Activated naive CD4-positive, alpha-beta T cell treated with anti-CD3 and anti-CD28 coated beads for 36 hours (primary cell): ENCODE measurements around the gene ATOH8. TPM values are rescaled to one million over a fixed set of nuclear protein-coding genes. Genes with fewer than 3 reads are reported as not detected.

Experiments used
- CTCF ChIA-PET: fragments of 350-600 bp; sonication (Branson Sonifier 250); formaldehyde crosslinking; loops from one replicate; lab custom pipeline; 2021; ENCODE audit warnings: antibody characterized with exemption; lab: Charles Lee
- DNase-seq: peaks from one replicate; pipeline ENCODE4 v3.0.0-alpha.2; 2020
- H3K27ac Mint-ChIP-seq: one replicate; pipeline ENCODE4 v1.8.0; 2021; ENCODE audit warnings: mild to moderate bottlenecking, mixed read lengths
- H3K27me3 Mint-ChIP-seq: one replicate; pipeline ENCODE4 v1.8.0; 2021; ENCODE audit warnings: low read depth, mixed read lengths
- H3K36me3 Mint-ChIP-seq: one replicate; pipeline ENCODE4 v1.8.0; 2021; ENCODE audit warnings: low read depth, mixed read lengths
- H3K4me1 Mint-ChIP-seq: one replicate; pipeline ENCODE4 v1.8.0; 2021; ENCODE audit warnings: low read depth, mixed read lengths
- H3K4me3 Mint-ChIP-seq: one replicate; pipeline ENCODE4 v1.8.0; 2021; ENCODE audit warnings: mild to moderate bottlenecking, moderate library complexity, mixed read lengths
- H3K9me3 Mint-ChIP-seq: one replicate; pipeline ENCODE4 v1.8.0; 2021; ENCODE audit warnings: mixed read lengths
- intact Hi-C: fragments of 100-400 bp; cut with micrococcal nuclease; formaldehyde crosslinking; loops from one replicate; pipeline ENCODE4 v1.15.1; 2023
- total RNA-seq, 2 experiments: library from RNA; stranded (reverse); gene quantifications; one replicate each; pipeline ENCODE4 v1.2.3, GENCODE V29; 2021

ATOH8 gene
- total RNA-seq, 2 experiments from 2014 or later: not detected

DNA sequence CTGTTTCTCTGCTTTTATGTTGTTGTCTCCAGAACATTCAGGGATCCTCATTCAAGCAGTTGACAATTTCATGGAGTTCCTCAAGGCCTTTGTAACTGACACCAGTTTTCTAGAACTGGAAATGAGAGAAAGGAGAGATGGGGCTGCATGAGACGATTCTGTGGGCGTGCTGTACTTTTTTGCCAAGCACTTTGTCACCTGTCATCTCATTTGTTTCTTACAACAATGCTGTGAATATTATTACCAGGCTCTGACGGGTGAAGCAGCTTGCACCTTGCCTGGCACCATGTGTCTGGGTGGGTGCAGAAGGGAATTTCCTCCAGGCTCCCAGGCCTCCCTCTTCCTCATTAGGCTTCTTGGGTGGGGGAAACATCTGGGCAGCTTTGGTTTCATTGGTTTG lies 22.2 kb upstream of the ATOH8 start:
- peaks cover 2% of the 10 kb centered on the region for H3K27me3 Mint-ChIP-seq
- CTCF ChIA-PET: no interaction called here

DNA sequence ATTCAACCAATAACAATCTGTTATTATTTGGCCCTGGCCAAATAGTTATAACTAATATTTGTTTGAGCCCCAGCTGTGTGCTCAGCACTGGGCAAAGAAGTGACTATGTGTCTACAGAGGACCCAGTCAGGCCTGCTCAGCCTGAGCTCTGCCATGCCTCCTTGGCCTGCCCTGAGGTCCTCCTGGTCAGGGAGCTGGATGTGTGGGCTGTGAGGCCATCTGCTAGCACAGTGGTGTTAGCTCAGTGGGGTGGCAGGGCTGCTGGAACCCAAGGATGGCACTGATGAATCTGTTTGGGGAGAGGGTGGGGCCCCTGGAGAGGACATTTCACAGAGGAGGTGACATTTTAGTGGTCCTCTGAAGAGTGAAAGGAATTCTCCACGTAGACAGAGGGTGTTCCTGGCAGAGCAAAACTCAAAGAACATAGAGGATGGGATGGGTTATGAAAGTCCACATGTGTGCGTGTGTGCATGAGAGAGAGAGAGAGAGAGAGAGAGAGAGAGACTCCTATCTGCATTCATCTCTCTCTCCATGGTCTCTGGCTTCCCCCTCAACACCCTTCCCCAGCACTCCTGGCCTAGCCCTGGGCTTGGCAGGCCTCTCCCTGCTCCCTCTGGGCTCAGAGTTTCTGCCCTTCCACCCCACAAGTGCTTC lies 21.2 kb upstream of the ATOH8 start:
- Mint-ChIP-seq H3K27me3 (peaks cover 2% of the 10 kb centered on the region), H3K36me3 (no peaks in the 10 kb centered on the region), H3K9me3 (no peaks in the 10 kb centered on the region), H3K27ac (no peak overlapping the region), H3K4me3 (no peak overlapping the region), H3K4me1 (peaks cover 4% of the 10 kb centered on the region)
- CTCF ChIA-PET: no interaction called here
- intact Hi-C loops: no loop called here
- DNase-seq: no peak

More for the DNA sequence above, 22.2 kb upstream of the ATOH8 start:
- Mint-ChIP-seq H3K27ac (no peak overlapping the region), H3K4me1 (peaks cover 4% of the 10 kb centered on the region), H3K9me3 (no peaks in the 10 kb centered on the region), H3K4me3 (no peak overlapping the region), H3K36me3 (no peaks in the 10 kb centered on the region)
- no peak for DNase-seq
- intact Hi-C loops: no loop called here

DNA sequence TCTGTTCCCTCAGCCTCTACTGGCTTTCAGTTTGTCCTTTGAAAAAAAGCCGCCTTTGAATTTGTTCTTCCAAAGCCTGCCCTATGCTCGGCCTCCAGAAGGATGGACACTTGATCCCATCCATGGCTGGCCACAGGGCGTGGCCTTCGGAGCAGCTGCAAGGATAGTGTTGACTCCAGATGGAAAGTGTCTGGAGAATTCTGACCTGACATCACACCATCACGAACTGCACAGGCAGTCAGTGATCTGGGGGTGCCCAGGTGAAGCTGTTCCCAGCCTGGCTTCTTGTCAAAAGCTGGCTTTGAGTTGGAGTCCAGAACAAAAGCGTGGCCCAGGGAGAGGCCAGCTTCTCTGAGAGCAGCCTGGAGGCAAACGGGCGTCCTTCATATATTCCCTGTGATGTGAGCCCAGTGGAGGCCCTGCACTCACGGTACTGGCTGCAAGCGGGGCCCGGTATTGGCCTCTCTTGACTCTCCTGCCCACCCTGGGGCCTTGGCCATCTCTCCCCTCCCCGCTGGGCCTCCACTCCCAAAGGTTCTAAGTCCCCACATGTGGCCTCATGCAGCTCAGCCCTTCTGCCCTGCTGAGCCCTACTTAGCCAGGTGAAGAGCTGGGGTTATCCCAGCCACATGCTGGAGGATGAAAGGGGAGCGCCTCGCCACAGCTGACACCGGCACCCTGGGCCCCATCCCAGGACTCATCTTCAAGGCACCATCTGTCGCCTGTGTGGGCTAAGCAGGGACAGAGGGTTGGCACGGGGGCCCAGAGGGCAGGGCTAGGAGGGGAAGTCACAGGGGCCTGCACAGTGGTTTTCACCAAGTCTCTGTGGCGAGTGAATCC lies 20.4 kb upstream of the ATOH8 start:
- Mint-ChIP-seq H3K4me1 (peaks cover 4% of the 10 kb centered on the region), H3K27me3 (no peaks in the 10 kb centered on the region), H3K9me3 (no peaks in the 10 kb centered on the region), H3K27ac (no peak overlapping the region), H3K4me3 (no peak overlapping the region), H3K36me3 (no peaks in the 10 kb centered on the region)
- intact Hi-C loops: no loop called here
- CTCF ChIA-PET: no interaction called here
- no peak for DNase-seq

DNA sequence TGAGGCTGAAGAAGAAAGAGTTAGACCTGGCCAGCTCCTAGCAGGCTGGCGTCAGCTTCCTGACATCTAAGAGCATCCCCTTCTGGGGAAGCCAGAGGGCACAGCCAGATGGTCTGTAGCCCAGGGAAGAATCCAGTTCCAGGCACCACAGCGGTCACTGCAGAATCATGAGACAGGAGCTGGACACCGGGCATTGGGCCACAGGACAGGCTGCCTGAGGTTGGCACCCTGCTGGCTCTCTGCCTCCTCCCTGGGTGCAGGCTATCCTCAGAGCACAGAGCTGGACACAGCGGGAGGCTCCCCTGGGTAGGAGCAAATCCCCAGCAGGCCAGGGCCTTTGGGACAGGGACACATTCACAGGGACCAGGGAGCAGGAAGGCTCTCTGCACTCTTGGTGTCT lies 19.8 kb upstream of the ATOH8 start:
- no peaks in the 10 kb centered on the region for H3K27me3 Mint-ChIP-seq
- CTCF ChIA-PET: no interaction called here
- DNase-seq: no peak
- no peaks in the 10 kb centered on the region for H3K36me3 Mint-ChIP-seq
- no peak overlapping the region for H3K4me3 Mint-ChIP-seq
- H3K27ac Mint-ChIP-seq: no peak overlapping the region
- H3K4me1 Mint-ChIP-seq: peaks cover 3% of the 10 kb centered on the region
- intact Hi-C loops: no loop called here
- H3K9me3 Mint-ChIP-seq: no peaks in the 10 kb centered on the region

DNA sequence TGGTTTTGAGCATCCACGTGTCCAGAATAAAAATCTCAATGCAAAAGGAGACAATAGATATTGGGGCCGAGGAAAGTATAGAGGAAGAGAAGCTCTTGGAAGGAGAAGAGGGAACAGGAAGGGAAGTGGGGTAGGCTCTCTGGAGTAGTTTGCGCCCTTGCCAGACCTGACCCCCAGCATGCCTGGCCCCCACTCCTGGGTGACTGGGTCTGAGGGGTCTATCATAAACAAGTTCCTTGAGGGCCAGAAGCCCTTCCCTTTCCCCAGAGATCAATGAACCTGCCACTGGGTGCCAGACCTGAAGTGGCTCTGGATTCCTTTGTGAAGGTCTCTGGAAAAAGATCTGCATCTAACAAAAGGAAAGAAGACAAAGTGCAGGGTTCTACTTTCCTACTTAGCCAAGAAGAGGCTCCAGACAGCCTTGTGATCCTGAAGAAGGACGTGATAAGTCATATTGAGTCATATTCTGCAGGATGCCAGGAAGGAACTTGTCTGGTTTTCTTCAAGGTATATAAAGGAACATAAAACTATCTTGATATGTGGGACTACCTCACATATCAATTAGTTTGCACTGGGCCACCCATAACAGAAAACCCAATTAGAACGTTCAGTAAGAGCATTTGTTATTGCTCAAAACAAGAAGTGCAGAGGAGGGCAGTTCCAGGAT lies 18.7 kb upstream of the ATOH8 start:
- intact Hi-C loops: no loop called here
- Mint-ChIP-seq H3K27me3 (no peaks in the 10 kb centered on the region), H3K9me3 (no peaks in the 10 kb centered on the region), H3K4me1 (no peaks in the 10 kb centered on the region), H3K27ac (no peak overlapping the region), H3K4me3 (no peak overlapping the region), H3K36me3 (no peaks in the 10 kb centered on the region)
- CTCF ChIA-PET: interaction anchor here (1.5 kb wide), 1 partner anchor 79 kb away, joined by 3 read pairs; no protein-coding TSS in a partner anchor
- no peak for DNase-seq

DNA sequence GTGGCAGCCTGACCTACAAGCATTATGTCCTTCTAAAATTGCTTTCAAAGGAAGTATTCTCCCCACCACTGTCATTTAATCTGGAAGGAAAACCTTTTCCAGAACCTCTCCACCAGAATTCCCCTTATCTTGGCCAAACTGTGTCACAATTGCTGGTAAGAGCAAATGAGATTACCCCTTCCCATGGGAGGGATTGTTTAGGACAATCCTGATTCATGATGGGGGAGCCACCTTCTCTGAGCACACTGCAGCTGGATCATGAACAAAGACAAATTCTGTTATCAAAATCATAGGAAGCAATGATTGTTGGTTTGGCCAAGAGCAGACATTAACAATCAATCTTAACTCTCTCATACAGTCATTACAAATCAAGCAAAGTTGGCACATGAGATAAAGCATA lies 18.1 kb upstream of the ATOH8 start:
- Mint-ChIP-seq H3K27me3 (no peaks in the 10 kb centered on the region), H3K9me3 (no peaks in the 10 kb centered on the region), H3K4me3 (no peak overlapping the region), H3K4me1 (no peaks in the 10 kb centered on the region), H3K36me3 (no peaks in the 10 kb centered on the region), H3K27ac (no peak overlapping the region)
- no peak for DNase-seq
- CTCF ChIA-PET: interaction anchor here (1.5 to 1.9 kb wide), 3 partner anchors 9 to 78 kb away, joined by 3 to 5 read pairs (median 5); no protein-coding TSS in a partner anchor
- intact Hi-C loops: no loop called here

DNA sequence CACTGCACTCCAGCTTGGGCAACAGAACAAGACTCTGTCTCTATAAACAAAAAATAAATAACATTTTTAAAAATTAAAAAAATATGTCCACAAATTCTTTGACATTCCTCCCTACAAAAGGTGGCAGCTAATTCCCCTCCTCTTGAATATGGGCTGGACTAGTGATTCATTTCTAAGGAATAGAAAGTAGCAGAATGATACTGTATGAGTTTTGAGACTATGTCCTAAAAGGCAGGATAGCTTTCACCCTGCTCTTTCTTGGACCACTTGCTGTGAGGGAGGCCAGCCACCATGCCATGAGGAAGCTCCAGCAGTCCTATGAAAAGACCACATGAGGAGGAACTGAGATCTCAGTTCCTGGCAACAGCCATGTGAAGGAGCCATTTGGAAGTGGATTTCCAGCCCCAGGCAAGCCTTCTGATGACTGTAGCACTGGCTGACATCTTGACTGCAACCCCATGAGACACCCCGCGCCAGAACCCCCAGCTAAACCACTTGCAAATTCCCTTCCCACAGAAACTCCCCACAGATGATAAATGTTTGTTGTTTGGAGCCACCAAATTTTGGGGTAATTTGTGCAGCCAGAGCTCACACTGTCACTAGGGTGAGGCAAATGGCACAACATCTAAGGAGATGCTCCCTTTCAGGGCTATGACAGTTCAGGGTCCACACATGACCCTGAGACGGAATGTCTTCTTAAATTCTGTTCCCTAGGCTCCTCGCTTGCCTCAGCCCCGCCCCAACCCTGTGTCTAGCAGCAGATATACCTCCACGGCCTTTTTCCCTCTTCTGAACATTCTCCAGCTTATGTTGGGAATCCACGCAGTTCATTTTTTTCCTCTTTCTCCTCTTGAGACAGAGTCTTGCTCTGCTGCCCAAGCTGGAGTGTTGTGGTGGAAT lies 17.1 kb upstream of the ATOH8 start:
- peaks cover 2% of the 10 kb centered on the region for H3K27me3 Mint-ChIP-seq
- intact Hi-C loops: no loop called here
- no peaks in the 10 kb centered on the region for H3K4me1 Mint-ChIP-seq
- CTCF ChIA-PET: interaction anchor here (0.6 to 1.9 kb wide), 5 partner anchors 8 to 98 kb away, joined by 3 to 5 read pairs (median 4); no protein-coding TSS in a partner anchor
- no peak overlapping the region for H3K27ac Mint-ChIP-seq
- no peak for DNase-seq
- H3K36me3 Mint-ChIP-seq: no peaks in the 10 kb centered on the region
- H3K4me3 Mint-ChIP-seq: no peak overlapping the region
- no peaks in the 10 kb centered on the region for H3K9me3 Mint-ChIP-seq

DNA sequence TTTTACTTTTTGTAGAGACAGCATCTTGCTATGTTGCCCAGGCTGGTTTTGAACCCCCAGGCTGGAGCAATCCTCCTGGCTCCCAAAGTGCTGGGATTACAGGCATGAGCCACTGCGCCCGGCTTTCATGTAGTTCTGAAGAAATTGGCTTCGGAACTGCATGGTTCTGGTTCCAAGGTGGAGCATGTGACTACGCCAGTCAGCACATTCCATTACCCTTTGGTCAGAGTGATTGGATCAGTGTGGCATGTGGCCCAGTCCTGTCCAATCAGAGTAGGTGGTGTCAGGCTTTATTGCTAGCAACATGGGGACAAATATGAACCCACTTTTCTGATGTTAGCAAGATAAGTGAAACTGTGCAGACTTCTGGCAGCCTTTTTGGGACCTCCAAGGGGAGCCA lies 16.3 kb upstream of the ATOH8 start:
- Mint-ChIP-seq H3K4me3 (no peak overlapping the region), H3K27me3 (peaks cover 6% of the 10 kb centered on the region), H3K36me3 (no peaks in the 10 kb centered on the region), H3K9me3 (no peaks in the 10 kb centered on the region), H3K4me1 (no peaks in the 10 kb centered on the region), H3K27ac (no peak overlapping the region)
- intact Hi-C loops: no loop called here
- CTCF ChIA-PET: interaction anchor here (0.6 to 3.9 kb wide), 6 partner anchors 9 to 99 kb away, joined by 3 to 14 read pairs (median 4); no protein-coding TSS in a partner anchor
- no peak for DNase-seq

DNA sequence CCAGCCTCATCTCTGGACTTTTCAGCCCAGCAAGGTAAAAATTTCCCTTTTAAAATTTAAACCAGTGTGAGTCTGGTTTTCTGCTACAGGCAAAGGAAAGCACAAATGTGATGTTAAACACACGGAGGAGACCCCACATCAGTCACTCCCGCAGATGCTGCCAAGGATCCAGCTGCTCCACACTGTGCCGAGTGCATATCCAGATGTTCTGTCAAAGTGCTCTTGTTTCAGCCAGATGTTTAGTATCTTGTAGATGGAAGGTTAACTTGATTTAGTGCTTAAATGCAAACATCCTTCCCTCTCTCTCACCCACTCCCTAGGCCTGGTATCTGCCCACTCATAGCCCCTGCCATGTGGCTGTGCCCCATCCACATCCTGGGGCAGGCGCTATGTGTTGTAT lies 15.8 kb upstream of the ATOH8 start:
- Mint-ChIP-seq H3K27ac (no peak overlapping the region), H3K4me3 (no peak overlapping the region), H3K27me3 (peaks cover 10% of the 10 kb centered on the region), H3K9me3 (no peaks in the 10 kb centered on the region), H3K36me3 (no peaks in the 10 kb centered on the region), H3K4me1 (no peaks in the 10 kb centered on the region)
- intact Hi-C loops: no loop called here
- CTCF ChIA-PET: interaction anchor here (1.0 to 3.9 kb wide), 2 partner anchors 9 to 76 kb away, joined by 3 to 14 read pairs; no protein-coding TSS in a partner anchor
- no peak for DNase-seq

DNA sequence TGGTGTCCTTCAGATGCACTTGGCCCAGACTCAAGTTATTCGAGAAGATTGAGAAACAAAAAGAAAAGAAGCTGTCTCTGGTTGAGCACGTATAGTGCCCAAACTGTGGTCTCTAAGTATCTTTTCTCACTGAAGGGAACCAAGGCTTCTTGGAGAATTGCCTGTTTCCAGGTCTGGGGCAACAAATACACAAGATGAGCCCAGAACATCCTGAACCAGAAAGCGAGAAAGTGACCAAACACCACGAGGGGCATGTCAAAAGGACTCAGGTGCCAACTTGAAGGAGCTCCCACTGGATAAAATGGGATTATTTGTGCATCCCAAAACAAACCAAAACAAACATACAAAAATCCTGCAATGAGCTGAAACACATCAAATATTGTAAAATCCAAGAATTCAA lies 13.6 kb upstream of the ATOH8 start:
- no peak overlapping the region for H3K27ac Mint-ChIP-seq

DNA sequence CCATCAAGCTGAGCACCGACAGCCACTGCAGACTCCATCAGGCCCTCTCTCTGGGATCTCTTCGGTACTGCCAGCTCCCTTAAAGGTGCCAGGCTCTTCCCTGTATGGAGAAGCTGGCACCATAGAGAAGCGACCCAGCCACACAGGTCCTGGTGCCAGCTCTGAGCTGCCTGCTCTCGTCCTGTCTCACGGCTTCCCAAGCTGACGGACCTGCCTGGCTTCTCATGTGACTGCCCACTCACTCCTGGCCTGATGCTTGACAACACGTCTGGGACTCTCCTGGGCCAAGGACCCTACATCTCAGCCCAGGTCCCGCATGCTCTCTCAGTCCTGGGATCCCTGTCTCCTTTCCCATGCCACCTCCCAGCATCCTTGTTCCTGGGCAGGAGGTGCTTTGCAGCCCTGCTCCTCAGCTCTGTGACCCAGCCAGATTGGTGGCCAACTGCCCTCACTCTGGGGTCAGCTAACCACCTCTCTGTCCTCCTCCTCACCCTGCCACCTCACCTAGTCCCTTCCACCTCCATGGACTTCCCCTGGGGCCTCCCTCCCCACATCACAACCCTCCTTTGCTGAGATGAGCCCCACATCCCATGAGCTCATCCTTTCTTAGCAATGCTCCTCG lies 12.5 kb upstream of the ATOH8 start:
- DNase-seq: no peak
- H3K4me1 Mint-ChIP-seq: no peaks in the 10 kb centered on the region
- CTCF ChIA-PET: interaction anchor here (1.3 to 3.9 kb wide), 5 partner anchors 9 to 78 kb away, joined by 3 to 14 read pairs (median 6); no protein-coding TSS in a partner anchor
- no peak overlapping the region for H3K27ac Mint-ChIP-seq
- H3K36me3 Mint-ChIP-seq: no peaks in the 10 kb centered on the region
- H3K4me3 Mint-ChIP-seq: no peak overlapping the region
- intact Hi-C loops: no loop called here
- H3K9me3 Mint-ChIP-seq: no peaks in the 10 kb centered on the region
- H3K27me3 Mint-ChIP-seq: peaks cover 27% of the 10 kb centered on the region

More for the DNA sequence above, 13.6 kb upstream of the ATOH8 start:
- Mint-ChIP-seq H3K4me3 (no peak overlapping the region), H3K36me3 (no peaks in the 10 kb centered on the region), H3K27me3 (peaks cover 21% of the 10 kb centered on the region), H3K4me1 (no peaks in the 10 kb centered on the region), H3K9me3 (no peaks in the 10 kb centered on the region)
- intact Hi-C loops: no loop called here
- DNase-seq: no peak
- CTCF ChIA-PET: interaction anchor here (1.0 to 3.9 kb wide), 7 partner anchors 10 to 147 kb away, joined by 3 to 14 read pairs (median 4); no protein-coding TSS in a partner anchor
